ENCODE measurements around the gene SSTR5.

- TF ChIP-seq POLR2AphosphoS5 (IDR thresholded peaks at IDR 0.05; ENCODE audit: low read depth, low read length): no peak
- no peak for TF ChIP-seq POLR2A (IDR thresholded peaks at IDR 0.05; ENCODE audit: low read depth, low read length)
- TF ChIP-seq TAF1 (IDR thresholded peaks at IDR 0.05; ENCODE audit: borderline replicate concordance, low read depth, low read length): no peak
Measured at GRCh38 chr16:1103636-1103980, 31.1 kb downstream of the SSTR5 start.
